NCI-H510A treated with DMSO at 0.1 percent for 48 hours (cell line): ENCODE results near the gene ISG15.
"Not testable (repeated sequence)": the region's sequence is repeated elsewhere in the genome, so short reads cannot be mapped to it uniquely, and the experiment has no call there.

ENCODE experiments used
- DNase-seq: peaks from one replicate; lab custom pipeline; 2025; lab: John Stamatoyannopoulos, UW

Gene ISG15

GRCh38 chr1:975365-975764 lies 37.9 kb upstream of the ISG15 start:
- DNase-seq, result no peak

- peak; percentile 80 for DNase-seq
Observed at GRCh38 chr1:975896-976683, 37.2 kb upstream of the ISG15 start.

GRCh38 chr1:976791-977190 lies 36.5 kb upstream of the ISG15 start:
- DNase-seq, result not testable (repeated sequence)

- no peak for DNase-seq
Observed at GRCh38 chr1:978069-978834, 35.0 kb upstream of the ISG15 start.

- DNase-seq, result no peak
Observed at GRCh38 chr1:978835-979743, 34.2 kb upstream of the ISG15 start.

- DNase-seq, result no peak
Observed at GRCh38 chr1:979744-980072, 33.6 kb upstream of the ISG15 start.

GRCh38 chr1:980137-980571 lies 33.1 kb upstream of the ISG15 start:
- no peak for DNase-seq

- no peak for DNase-seq
Observed at GRCh38 chr1:980602-981395, 32.5 kb upstream of the ISG15 start.

GRCh38 chr1:981491-981954 lies 31.8 kb upstream of the ISG15 start:
- no peak for DNase-seq

GRCh38 chr1:981955-982558 lies 31.2 kb upstream of the ISG15 start, which contains the start of gene PERM1:
TSS of gene PERM1 (minus strand) at chr1:982093. CDS start at chr1:981029, 1,064 bp downstream.
- DNase-seq, result no peak

- DNase-seq, result no peak
Observed at GRCh38 chr1:982765-983436, 30.4 kb upstream of the ISG15 start.

GRCh38 chr1:983798-984475 lies 29.4 kb upstream of the ISG15 start:
- peak; percentile 69 for DNase-seq

GRCh38 chr1:984476-984814 lies 28.9 kb upstream of the ISG15 start:
- no peak for DNase-seq

GRCh38 chr1:985126-985525 lies 28.2 kb upstream of the ISG15 start:
- DNase-seq, result no peak

GRCh38 chr1:988061-988460 lies 25.2 kb upstream of the ISG15 start:
- DNase-seq, result not testable (repeated sequence)

- not testable (repeated sequence) for DNase-seq
Observed at GRCh38 chr1:991275-991674, 22.0 kb upstream of the ISG15 start.

GRCh38 chr1:991895-992294 lies 21.4 kb upstream of the ISG15 start:
- no peak for DNase-seq

- no peak for DNase-seq
Observed at GRCh38 chr1:992362-992761, 20.9 kb upstream of the ISG15 start.

- DNase-seq, result no peak
Observed at GRCh38 chr1:993379-993995, 19.8 kb upstream of the ISG15 start.
